Measurements from ENCODE around the gene MTA3.
"Not testable (repeated sequence)": the region's sequence is repeated elsewhere in the genome, so short reads cannot be mapped to it uniquely, and the experiment has no call there.

Gene MTA3

GRCh38 chr2:42614838-42615237, 46.4 kb downstream of the MTA3 start:
- DNase-seq: no peak

- DNase-seq: no peak
Measured at GRCh38 chr2:42618116-42618515, 49.7 kb downstream of the MTA3 start.

- DNase-seq: no peak
Measured at GRCh38 chr2:42618972-42619371, 50.5 kb downstream of the MTA3 start.

- DNase-seq: not testable (repeated sequence)
Measured at GRCh38 chr2:42621626-42622025, 53.2 kb downstream of the MTA3 start.

- DNase-seq: no peak
Measured at GRCh38 chr2:42622943-42623676, 54.7 kb downstream of the MTA3 start.

GRCh38 chr2:42624047-42624446, 55.6 kb downstream of the MTA3 start:
- DNase-seq: no peak

- DNase-seq: not testable (repeated sequence)
Measured at GRCh38 chr2:42628024-42628423, 59.6 kb downstream of the MTA3 start.

GRCh38 chr2:42636934-42637333, 68.5 kb downstream of the MTA3 start:
- no peak for DNase-seq

GRCh38 chr2:42638080-42638784, 69.8 kb downstream of the MTA3 start:
- no peak for DNase-seq

GRCh38 chr2:42639340-42640077, 71.1 kb downstream of the MTA3 start:
- DNase-seq: no peak

- no peak for DNase-seq
Measured at GRCh38 chr2:42640261-42640660, 71.8 kb downstream of the MTA3 start.

- DNase-seq: not testable (repeated sequence)
Measured at GRCh38 chr2:42642371-42642770, 73.9 kb downstream of the MTA3 start.

- DNase-seq: no peak
Measured at GRCh38 chr2:42645551-42645950, 77.1 kb downstream of the MTA3 start.

GRCh38 chr2:42648796-42649195, 80.4 kb downstream of the MTA3 start:
- no peak for DNase-seq

GRCh38 chr2:42651057-42651456, 82.6 kb downstream of the MTA3 start:
- DNase-seq: no peak

GRCh38 chr2:42652086-42652485, 83.7 kb downstream of the MTA3 start:
- no peak for DNase-seq

GRCh38 chr2:42653039-42653438, 84.6 kb downstream of the MTA3 start:
- DNase-seq: no peak

- DNase-seq: no peak
Measured at GRCh38 chr2:42653908-42654445, 85.5 kb downstream of the MTA3 start.

- no peak for DNase-seq
Measured at GRCh38 chr2:42658306-42658705, 89.9 kb downstream of the MTA3 start.

GRCh38 chr2:42659609-42660008, 91.2 kb downstream of the MTA3 start:
- DNase-seq: no peak

- no peak for DNase-seq
Measured at GRCh38 chr2:42663106-42663780, 94.8 kb downstream of the MTA3 start.

- no peak for DNase-seq
Measured at GRCh38 chr2:42663828-42664227, 95.4 kb downstream of the MTA3 start.

Measured in activated gamma-delta T cell (primary cell).